ENCODE data around the gene AZGP1.

AZGP1 gene

DNA sequence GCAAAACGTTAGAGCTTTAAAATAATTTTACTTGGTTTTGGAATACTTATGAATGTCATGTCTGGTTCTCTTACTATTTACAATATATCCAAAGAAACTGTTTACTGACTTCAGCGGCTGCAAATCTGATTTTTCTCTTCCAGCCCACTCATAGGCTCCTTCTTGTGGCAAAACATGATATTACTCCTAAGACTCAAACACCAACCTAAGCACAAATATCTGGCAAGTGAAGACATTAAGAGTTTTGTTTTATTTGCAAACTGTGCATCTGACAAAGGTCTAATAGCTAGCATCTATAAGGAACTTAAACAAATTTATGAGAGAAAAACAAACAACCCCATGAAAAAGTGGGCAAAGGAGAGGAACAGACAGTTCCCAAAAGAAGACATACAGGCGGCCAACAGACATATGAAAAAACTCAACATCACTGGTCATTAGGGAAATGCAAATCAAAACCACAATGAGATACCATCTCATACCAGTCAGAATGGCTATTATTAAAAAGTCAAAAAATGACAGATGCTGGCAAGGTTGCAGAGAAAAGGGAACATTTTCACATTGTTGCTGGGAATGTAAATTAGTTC lies 26.1 kb downstream of the AZGP1 start:
- DNase-seq, result peak; percentile 18

DNA sequence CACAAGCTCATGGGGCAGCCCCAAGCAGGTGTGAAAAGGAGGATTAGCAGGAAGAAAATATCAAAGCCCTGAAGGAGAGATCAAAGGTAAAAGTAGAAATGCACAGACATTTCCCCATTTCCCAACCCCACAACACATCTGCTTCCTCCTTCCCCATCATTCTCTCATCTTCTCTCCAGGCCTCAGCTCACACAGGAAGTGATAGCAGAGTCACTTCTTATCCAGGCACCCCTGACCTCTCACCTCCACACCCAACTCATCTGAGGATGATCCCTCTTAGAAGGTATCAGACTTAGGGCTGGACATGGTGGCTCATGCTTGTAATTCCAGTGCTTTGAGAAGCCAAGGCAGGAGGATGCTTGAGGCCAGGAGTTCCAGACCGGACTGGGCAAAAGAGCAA lies 28.2 kb downstream of the AZGP1 start:
- no peak for DNase-seq

DNA sequence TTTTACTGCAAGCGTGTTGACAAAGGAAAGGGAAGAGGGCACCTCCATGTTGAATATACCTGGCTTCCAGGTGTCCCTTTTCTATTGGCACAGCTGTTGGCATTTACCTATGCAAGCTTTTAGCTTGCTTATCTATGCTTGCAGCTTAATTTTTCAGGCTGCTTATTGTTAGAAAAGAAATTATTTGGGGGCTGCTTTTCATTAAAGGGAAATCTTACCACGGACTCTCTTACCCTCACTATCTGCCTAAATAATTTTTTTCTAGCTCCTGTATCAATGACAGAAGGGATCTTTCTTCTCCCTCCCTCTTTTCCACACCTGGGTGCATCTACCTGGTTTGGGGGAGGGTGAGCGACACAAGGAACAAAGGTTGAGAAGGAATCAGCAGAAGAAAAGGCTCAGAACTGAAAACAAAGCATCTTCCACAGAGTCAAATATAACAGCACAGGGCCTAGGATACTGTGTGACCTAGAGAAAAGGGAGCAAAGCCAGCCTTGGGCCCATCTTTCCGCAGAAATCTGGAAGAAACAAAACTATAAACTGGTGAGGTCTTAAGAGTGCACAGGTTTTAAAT lies 31.2 kb downstream of the AZGP1 start:
- no peak for DNase-seq

DNA sequence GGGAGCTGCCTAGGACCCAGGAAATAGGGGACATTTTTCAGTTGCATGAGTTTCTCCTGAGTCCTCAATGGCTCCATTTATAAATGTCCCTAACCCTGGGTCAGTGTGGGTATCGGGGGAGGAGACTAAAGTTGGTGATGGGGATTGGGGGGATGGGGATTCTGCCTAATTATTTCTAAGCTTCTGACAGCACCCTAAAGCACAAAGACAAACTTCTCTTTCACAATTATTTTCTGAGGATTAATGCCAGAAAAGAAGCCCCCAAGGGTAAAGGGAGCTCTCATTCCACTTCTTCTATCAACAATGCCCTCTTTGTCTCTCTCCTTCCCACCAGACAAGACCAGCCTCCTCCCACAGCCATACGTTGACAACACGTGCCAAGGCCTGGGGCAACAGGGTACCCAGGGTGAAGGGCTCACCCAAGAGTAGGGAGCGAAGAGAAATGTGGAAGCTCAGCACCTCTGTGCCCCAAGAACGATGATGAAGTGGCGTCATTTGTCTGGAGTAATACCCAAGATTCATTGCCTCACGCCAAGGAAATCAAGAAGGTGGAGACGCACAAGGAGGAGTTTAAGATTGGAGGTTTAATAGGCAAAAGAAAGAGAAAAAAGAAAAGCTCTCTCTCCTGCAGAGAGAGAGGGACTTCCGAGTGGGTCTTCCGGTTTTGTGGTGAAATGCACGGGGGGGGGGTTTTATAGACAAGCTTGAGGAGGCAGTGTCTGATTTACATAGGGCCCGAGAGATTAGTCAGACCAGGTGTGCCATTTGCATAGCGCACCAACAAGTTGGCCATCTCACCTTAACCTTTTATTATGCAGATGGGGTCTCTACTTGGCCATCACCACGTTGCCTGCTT lies 32.0 kb downstream of the AZGP1 start:
- DNase-seq, result peak; percentile 13

DNA sequence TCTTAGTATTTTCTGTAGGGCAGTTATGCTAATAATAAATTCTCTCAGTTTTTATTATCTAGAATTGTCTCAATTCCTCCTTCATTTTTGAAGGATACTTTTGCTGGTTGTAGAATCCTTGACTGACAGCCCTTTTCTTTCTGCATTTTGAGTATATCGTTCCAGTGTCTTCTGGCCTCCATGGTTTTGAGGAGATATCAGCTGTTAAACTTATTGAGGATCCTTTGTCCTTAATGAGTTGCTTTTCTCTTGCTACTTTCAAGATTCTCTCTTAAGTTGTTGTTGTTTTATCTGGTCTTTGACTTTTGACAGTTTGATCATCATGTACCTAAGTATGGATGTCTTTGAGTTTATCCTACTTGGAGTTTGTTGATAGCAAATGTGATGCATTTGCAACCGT lies 37.5 kb downstream of the AZGP1 start:
- no peak for DNase-seq

DNA sequence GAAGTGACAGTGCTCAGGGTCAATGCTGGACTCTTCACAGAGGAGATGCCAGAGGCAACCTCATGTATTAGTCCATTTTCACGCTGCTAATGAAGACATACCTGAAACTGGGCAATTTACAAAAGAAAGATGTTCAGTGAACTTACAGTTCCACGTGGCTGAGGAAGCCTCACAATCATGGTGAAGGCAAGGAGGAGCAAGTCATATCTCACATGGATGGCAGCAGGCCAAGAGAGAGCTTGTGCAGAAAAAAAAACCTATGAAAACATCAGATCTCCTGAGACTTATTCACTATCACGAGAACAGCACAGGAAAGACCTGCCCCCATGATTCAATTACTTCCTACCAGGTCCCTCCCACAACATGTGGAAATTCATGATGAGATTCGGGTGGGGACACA lies 40.8 kb downstream of the AZGP1 start:
- DNase-seq, result peak; percentile 18

DNA sequence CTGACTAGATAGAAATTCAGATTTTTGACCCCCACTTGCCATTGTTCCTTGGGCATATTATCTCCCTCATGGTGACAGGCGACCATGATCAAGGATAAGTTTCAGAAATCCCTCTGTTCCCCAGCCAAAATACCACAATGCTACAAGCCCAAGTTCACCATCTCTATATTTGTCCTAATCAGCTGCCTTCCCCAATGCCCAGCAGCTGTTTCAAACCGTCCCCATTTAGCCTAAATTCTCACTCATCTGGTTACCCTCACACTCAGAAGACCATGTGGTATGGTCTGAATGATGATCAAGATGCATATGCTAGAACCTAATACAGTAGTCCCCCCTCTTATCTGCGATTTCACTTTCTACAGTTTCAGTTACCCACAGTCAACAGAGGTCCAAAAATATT lies 45.5 kb downstream of the AZGP1 start:
- DNase-seq, result no peak

DNA sequence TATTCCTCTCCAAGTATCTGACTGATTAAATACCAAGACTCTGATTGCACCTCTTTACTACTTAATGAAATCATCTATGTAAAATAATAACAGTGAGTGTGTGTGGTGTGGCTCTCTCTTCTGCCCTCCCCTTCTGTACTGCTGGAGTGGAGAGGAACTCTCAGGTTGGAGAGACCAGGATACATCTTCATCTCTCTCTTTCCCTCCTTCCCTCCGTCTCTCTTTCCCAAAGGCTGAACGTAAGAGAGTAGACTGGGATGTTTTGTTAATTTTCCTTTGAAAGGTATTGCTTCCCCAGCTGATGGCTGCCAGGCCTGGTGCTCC lies 46.1 kb downstream of the AZGP1 start:
- no peak for DNase-seq

DNA sequence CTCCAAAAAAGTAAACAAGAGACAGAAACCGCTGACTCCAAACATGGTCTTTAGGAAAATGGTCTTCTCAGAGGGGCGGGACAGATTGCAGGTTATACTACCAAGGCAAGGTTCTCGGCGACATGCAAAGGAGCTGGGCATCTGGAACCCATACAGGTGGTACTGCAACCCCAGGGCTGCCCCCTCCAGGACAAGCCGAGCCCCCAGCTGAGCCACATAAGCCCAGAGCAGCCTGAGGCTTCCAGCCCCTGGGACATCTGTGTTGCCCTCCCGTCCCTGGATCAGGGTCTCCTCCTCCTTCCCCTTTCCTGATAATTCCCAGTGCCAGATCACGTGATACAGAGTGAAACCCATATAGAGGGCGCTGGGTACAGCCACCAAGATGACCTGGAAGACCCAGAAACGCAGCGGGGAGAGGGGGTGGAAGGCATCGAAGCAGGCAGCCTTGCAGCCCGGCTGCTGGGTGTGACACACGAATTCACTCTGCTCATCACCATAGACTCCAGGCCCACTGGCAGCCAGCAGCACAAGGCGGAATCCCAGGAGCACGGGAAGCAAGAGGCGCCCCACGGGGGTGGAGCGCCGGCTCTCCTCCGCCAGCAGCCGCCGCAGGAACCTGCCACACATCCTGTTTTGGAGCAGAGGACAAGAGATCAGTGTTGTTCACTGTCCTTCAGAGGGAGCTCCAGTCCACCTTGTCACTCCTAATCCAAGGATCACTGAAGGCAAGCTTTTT lies 46.7 kb downstream of the AZGP1 start, which contains the start of gene GJC3:
TSS of gene GJC3 (minus strand) at position 627 of the 736 bp plus-strand sequence. CDS start at position 627, 0 bp downstream.
- peak; percentile 54 for DNase-seq

DNA sequence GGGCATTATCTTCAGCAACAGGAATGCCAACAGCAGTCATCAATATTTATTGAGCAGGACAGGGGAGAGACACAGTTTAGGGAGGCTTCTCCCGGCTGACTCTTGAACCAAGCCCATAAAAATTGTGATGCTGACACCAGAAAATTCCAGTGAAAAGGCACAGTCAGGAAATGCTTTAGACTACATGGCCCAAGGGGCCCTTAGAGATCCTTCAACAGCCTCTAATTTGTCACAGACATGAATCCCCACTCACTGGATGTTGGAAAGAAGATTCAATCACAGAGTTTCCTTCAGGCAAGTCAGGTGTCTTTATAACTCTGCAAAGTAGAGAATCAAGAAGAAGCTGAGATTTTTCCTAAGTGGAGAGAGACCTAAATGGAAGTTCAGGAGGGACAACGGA lies 47.6 kb downstream of the AZGP1 start:
- DNase-seq, result no peak

DNA sequence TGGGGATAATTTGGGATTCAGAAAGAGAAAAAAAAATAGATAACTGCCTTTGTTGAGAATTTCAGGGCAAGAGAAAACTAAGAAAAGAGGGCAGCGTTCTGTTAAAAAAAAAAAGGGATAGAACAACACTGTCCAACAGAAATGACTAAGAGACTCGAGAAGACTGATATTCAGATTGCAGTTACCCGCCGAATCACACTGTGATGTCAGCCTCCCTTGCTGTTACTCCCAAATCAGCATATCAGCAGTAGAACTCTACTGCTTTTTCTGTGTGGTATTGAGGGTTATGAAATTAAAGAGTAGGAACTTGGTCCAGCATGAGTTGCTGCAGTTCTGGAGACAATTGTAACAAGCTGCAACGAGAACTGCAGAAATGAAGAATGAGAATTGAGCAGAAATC lies 48.3 kb downstream of the AZGP1 start:
- DNase-seq, result no peak

DNA sequence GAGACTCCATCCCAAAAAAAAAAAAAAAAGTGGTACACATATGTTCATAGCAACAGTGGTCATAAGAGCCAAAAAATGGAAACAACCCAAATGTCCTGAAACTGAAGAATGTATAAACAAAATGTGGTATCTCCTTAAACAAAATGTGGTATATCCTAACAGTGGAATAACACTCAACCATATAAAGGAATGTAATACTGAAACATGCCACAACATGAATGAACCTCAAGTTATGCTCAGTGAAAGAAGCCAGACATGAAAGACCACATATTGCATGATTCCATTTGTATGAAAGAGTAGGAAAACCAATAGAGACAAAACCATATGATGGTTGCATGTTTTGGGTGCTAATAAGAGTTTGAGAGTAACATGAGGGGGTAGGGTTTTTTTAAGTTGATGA lies 49.5 kb downstream of the AZGP1 start:
- DNase-seq, result no peak

DNA sequence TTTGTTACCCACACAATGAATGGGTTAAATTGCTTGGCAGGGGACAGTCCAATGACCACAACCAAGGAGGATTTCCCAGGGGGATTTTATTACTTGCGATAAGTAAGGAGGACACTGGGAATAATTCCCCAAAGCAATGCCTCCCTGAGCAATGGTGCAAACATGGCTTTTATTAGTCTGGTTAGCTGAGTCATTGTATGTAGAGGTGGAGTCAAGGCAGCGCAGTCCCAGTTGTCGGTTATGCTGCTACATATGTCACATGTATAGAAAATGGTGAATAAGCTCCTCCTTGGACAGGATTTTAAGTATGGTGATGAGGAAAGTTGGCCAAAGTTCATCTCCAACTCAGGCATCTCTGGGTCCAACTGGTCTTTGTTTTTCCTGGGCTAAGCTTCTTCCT lies 52.6 kb downstream of the AZGP1 start:
- DNase-seq, result no peak

DNA sequence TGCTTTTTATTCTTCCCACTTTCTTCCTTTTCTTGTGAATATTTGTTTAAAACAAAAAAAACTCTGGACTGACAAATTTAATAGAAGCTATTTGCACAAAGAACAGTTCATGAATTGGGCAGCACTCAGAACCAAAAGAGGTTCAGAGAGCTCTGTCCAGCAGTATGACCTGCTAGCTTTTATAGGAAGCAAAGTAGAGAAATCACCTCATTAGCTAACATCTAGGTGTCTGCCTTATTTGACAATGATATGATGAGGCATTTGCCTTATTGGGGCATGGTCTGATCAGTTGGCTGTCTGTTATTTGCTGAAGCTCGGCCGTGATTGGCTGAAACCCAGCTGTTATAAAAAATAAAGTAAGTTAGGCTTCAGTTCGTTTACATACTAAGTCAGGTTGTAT lies 55.7 kb downstream of the AZGP1 start:
- DNase-seq, result no peak

DNA sequence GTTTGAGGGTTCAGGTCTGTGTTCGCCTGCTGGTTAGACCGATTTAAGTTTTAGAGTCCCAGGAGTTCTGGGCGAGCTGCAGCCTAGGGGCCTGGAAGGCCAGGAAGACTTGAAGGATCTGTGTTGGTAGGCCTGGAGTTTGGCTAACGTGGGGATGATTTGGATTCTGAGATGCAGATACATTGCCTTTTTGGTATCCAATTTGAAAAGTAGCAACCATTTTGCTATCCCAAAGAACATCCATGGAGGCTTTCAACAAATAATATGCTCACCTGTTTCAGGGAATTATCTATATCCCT lies 56.1 kb downstream of the AZGP1 start:
- no peak for DNase-seq

DNA sequence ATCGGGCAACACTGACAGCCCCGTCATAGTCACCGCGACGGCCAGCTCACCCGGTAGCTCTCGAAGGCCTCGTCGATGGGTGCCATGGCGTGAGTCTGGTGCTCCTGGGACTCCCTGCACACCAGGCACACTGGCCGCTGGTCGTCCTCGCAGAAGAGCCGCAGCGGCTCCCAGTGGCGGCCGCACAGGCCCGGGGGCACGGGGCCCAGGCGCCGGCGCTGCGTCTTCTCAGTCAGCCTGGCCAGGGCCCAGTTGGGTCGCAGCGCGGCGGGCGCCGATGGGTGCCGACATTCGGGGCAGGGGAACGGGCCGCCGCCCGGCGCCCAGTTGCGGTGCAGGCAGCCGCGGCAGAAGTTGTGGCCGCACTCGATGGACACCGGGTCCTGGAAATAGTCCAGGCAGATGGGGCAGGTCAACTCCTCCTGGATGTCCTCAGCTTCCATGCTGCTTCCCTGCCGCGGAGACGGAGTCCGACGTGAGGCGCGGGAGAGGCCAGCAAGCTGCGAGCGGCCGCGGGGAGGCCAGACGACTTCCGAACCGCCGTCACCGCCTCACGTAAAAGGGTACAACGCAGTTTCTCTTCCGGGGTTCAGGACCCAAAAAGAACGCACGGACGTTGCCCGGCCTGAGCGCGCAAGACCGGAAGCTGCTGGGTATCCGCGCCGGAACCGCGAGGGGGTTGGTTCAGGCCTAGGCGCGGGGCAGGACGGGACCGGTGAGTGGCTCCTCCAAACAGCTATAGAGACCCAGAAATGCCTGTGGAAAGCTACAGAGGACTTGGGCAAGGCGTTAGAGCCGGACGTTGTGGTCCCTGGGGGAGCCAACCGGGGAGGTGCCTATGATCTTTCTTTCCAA lies 56.6 kb downstream of the AZGP1 start, which contains the start of gene TRIM4:
TSS of gene TRIM4 (minus strand) at position 572 of the 855 bp plus-strand sequence. CDS start at position 443, 129 bp downstream.
- DNase-seq, result peak; percentile 95

Measured in inflammatory macrophage treated with lipopolysaccharide for 4 hours (primary cell).